Mesendoderm (in vitro differentiated cells): ENCODE data around the gene TEX10.
"Not testable (repeated sequence)": the region's sequence is repeated elsewhere in the genome, so short reads cannot be mapped to it uniquely, and the experiment has no call there.

Source experiments
- DNase-seq: peaks from one replicate; pipeline ENCODE4 v3.0.0; 2013
- H2AK5ac ChIP-seq: 2 replicates; pipeline ENCODE4 v1.6.1; 2013; ENCODE audit warnings: low read length, inconsistent platforms
- H2BK120ac ChIP-seq: 2 replicates; pipeline ENCODE4 v1.6.1; 2013; ENCODE audit warnings: low read depth, mild to moderate bottlenecking, low read length, moderate library complexity, mixed read lengths
- H2BK15ac ChIP-seq: replicated peaks from 2 replicates; pipeline ENCODE4 v1.6.1; 2013; ENCODE audit warnings: low read depth, mild to moderate bottlenecking, moderate library complexity
- H2BK5ac ChIP-seq: 2 replicates; pipeline ENCODE4 v1.6.1; 2013; ENCODE audit warnings: low read length, inconsistent platforms
- H3K18ac ChIP-seq: 2 replicates; pipeline ENCODE4 v1.6.1; 2013; ENCODE audit warnings: mild to moderate bottlenecking, low read length, mixed read lengths
- H3K23ac ChIP-seq: one replicate; pipeline ENCODE4 v1.6.1; 2013; ENCODE audit warnings: low read length
- H3K27ac ChIP-seq: 2 replicates; pipeline ENCODE4 v1.5.1; 2013; ENCODE audit warnings: low read depth, mild to moderate bottlenecking, inconsistent platforms, low read length, moderate library complexity
- H3K27me3 ChIP-seq: 2 replicates; pipeline ENCODE4 v1.6.1; 2013; ENCODE audit warnings: low read length, control low read depth, mild to moderate bottlenecking, inconsistent platforms; ENCODE audit not compliant: insufficient read depth, poor library complexity
- H3K36me3 ChIP-seq: 2 replicates; pipeline ENCODE4 v1.6.1; 2013; ENCODE audit warnings: low read length, inconsistent platforms; ENCODE audit not compliant: control insufficient read depth, insufficient read depth
- H3K4ac ChIP-seq: one replicate; pipeline ENCODE4 v1.6.1; 2013; ENCODE audit warnings: low read depth, mild to moderate bottlenecking, low read length, moderate library complexity
- H3K4me1 ChIP-seq: 2 replicates; pipeline ENCODE4 v1.6.1; 2013; ENCODE audit warnings: low read depth, low read length, inconsistent platforms; ENCODE audit not compliant: control insufficient read depth
- H3K4me2 ChIP-seq: 2 replicates; pipeline ENCODE4 v1.6.1; 2013; ENCODE audit warnings: low read length
- H3K4me3 ChIP-seq: 2 replicates; pipeline ENCODE4 v1.5.1; 2013; ENCODE audit warnings: mild to moderate bottlenecking, low read length
- H3K56ac ChIP-seq: one replicate; pipeline ENCODE4 v1.6.1; 2013; ENCODE audit warnings: low read length
- H3K79me1 ChIP-seq: 2 replicates; pipeline ENCODE4 v1.6.1; 2013; ENCODE audit warnings: low read length, inconsistent platforms
- H3K79me2 ChIP-seq: 2 replicates; pipeline ENCODE4 v1.6.1; 2013; ENCODE audit warnings: mild to moderate bottlenecking, low read length; ENCODE audit not compliant: control insufficient read depth, insufficient read depth
- H3K9ac ChIP-seq: 2 replicates; pipeline ENCODE4 v1.6.1; 2013; ENCODE audit warnings: low read length, inconsistent platforms
- H4K5ac ChIP-seq: one replicate; pipeline ENCODE4 v1.6.1; 2013; ENCODE audit warnings: low read length
- H4K8ac ChIP-seq: one replicate; pipeline ENCODE4 v1.6.1; 2013; ENCODE audit warnings: low read depth, mild to moderate bottlenecking, control low read depth, low read length, moderate library complexity
- WGBS: extraction: QIAGEN DNeasy Blood & Tissue Kit; methylation state at CpG from one replicate; pipeline ENCODE4 v1.1.7; 2013; ENCODE audit warnings: low lambda C conversion rate, missing lambda C conversion rate; ENCODE audit not compliant: insufficient coverage; ENCODE audit errors: extremely low coverage; 5-methylcytosine and 5-hydroxymethylcytosine counted together

TEX10 gene

GRCh38 chr9:100394032-100394695, 41.4 kb upstream of the TEX10 start:
- Histone ChIP-seq H3K4ac (no peak overlapping the region), H3K79me1 (no peaks in the 10 kb centered on the region), H3K36me3 (no peaks in the 10 kb centered on the region), H2AK5ac (no peak overlapping the region), H2BK120ac (no peak overlapping the region), H3K9ac (no peak overlapping the region), H2BK5ac (no peak overlapping the region), H3K4me3 (no peak overlapping the region), H2BK15ac (no peak overlapping the region), H3K27ac (no peak overlapping the region), H3K4me2 (no peak overlapping the region), H3K27me3 (no peaks in the 10 kb centered on the region), H4K5ac (no peak overlapping the region), H3K4me1 (no peaks in the 10 kb centered on the region), H4K8ac (no peak overlapping the region), H3K18ac (no peak overlapping the region), H3K23ac (no peak overlapping the region), H3K79me2 (no peaks in the 10 kb centered on the region), H3K56ac (no peak overlapping the region)
- DNase-seq, result no peak

GRCh38 chr9:100392989-100393388, 40.2 kb upstream of the TEX10 start:
- not testable (repeated sequence) for H3K27ac ChIP-seq, H3K4me3 ChIP-seq, H2BK5ac ChIP-seq, H3K36me3 ChIP-seq, H3K79me2 ChIP-seq, H3K18ac ChIP-seq, H4K5ac ChIP-seq, DNase-seq, H4K8ac ChIP-seq, H3K79me1 ChIP-seq, H3K9ac ChIP-seq, H3K23ac ChIP-seq, H3K56ac ChIP-seq, H2BK15ac ChIP-seq, H3K4me1 ChIP-seq, H3K4me2 ChIP-seq, H3K27me3 ChIP-seq, H2BK120ac ChIP-seq, H3K4ac ChIP-seq, H2AK5ac ChIP-seq
- WGBS, result no CpG with 5 or more reads among the region's 21 CpGs

GRCh38 chr9:100379862-100380261, 27.1 kb upstream of the TEX10 start:
- WGBS, result no CpG with 5 or more reads among the region's 4 CpGs
- Histone ChIP-seq H3K4me1 (no peaks in the 10 kb centered on the region), H3K18ac (no peak overlapping the region), H3K36me3 (no peaks in the 10 kb centered on the region), H3K23ac (no peak overlapping the region), H3K27ac (no peak overlapping the region), H3K27me3 (no peaks in the 10 kb centered on the region), H3K4me3 (no peak overlapping the region), H3K56ac (no peak overlapping the region), H2BK5ac (no peak overlapping the region), H3K79me1 (no peaks in the 10 kb centered on the region), H3K4me2 (no peak overlapping the region), H2AK5ac (no peak overlapping the region), H3K9ac (no peak overlapping the region), H2BK120ac (no peak overlapping the region), H3K4ac (no peak overlapping the region), H4K8ac (no peak overlapping the region), H4K5ac (no peak overlapping the region), H2BK15ac (no peak overlapping the region), H3K79me2 (no peaks in the 10 kb centered on the region)
- peak; percentile 49 for DNase-seq

GRCh38 chr9:100377015-100377414, 24.3 kb upstream of the TEX10 start:
- H2BK5ac ChIP-seq, result no peak overlapping the region
- H3K23ac ChIP-seq, result no peak overlapping the region
- H3K4me2 ChIP-seq, result no peak overlapping the region
- no peak overlapping the region for H4K8ac ChIP-seq
- no peaks in the 10 kb centered on the region for H3K79me2 ChIP-seq
- no peak overlapping the region for H3K56ac ChIP-seq
- no peak for DNase-seq
- no peak overlapping the region for H3K4ac ChIP-seq
- no peak overlapping the region for H3K27ac ChIP-seq
- no peak overlapping the region for H3K4me3 ChIP-seq
- no peaks in the 10 kb centered on the region for H3K4me1 ChIP-seq
- H3K27me3 ChIP-seq, result no peaks in the 10 kb centered on the region
- no peaks in the 10 kb centered on the region for H3K36me3 ChIP-seq
- no peak overlapping the region for H4K5ac ChIP-seq
- H3K9ac ChIP-seq, result no peak overlapping the region
- WGBS, result no CpG with 5 or more reads among the region's 5 CpGs
- H3K18ac ChIP-seq, result no peak overlapping the region
- no peak overlapping the region for H2AK5ac ChIP-seq
- H3K79me1 ChIP-seq, result no peaks in the 10 kb centered on the region
- no peak overlapping the region for H2BK15ac ChIP-seq
- no peak overlapping the region for H2BK120ac ChIP-seq

- Histone ChIP-seq H2BK120ac (no peak overlapping the region), H4K8ac (no peak overlapping the region), H3K27ac (no peak overlapping the region), H3K9ac (no peak overlapping the region), H3K4ac (no peak overlapping the region), H2AK5ac (no peak overlapping the region), H3K27me3 (no peaks in the 10 kb centered on the region), H3K79me1 (no peaks in the 10 kb centered on the region), H2BK15ac (no peak overlapping the region), H3K18ac (no peak overlapping the region), H3K79me2 (no peaks in the 10 kb centered on the region), H3K23ac (no peak overlapping the region), H2BK5ac (no peak overlapping the region), H4K5ac (no peak overlapping the region), H3K4me2 (no peak overlapping the region), H3K56ac (no peak overlapping the region), H3K4me1 (no peaks in the 10 kb centered on the region), H3K36me3 (no peaks in the 10 kb centered on the region), H3K4me3 (no peak overlapping the region)
- DNase-seq, result no peak
- no CpG with 5 or more reads among the region's 5 CpGs for WGBS
These were observed 22.9 kb upstream of the TEX10 start for GRCh38 chr9:100375658-100376057.

DNA sequence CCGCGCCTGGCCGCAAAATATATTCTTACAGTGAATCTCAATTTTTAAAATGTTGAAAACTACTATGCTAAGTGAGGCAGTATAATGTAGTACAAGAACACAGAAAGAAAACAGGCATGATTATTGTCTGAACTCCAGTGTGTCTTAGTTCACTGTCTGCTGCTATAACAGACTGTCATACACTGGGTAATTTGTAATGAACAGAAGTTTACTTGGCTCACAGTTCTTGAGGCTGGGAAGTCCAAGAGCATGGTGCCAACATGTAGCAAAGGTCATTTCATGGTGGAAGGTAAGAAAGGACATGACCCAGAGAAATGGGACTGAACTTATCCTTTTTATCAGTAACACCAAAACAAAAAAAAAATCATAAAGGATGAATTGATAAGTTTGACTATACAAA, 19.9 kb upstream of the TEX10 start:
- no peak for DNase-seq
- Histone ChIP-seq H3K4me2 (no peak overlapping the region), H4K5ac (no peak overlapping the region), H3K4me1 (no peaks in the 10 kb centered on the region), H4K8ac (no peak overlapping the region), H3K4ac (no peak overlapping the region), H3K36me3 (no peaks in the 10 kb centered on the region), H3K56ac (no peak overlapping the region), H3K27me3 (no peaks in the 10 kb centered on the region), H2BK15ac (no peak overlapping the region), H2BK5ac (no peak overlapping the region), H3K79me1 (no peaks in the 10 kb centered on the region), H3K79me2 (no peaks in the 10 kb centered on the region), H3K27ac (no peak overlapping the region), H3K9ac (no peak overlapping the region), H3K4me3 (no peak overlapping the region), H3K23ac (no peak overlapping the region), H3K18ac (no peak overlapping the region), H2BK120ac (no peak overlapping the region), H2AK5ac (no peak overlapping the region)
- WGBS, result no CpG with 5 or more reads among the region's 3 CpGs
